LNCaP clone FGC (cell line): ENCODE results near the gene CACNB4.

ENCODE experiments used
- DNase-seq: peaks from one replicate; pipeline ENCODE4 v3.0.0-alpha.2; 2011; ENCODE audit warnings: low read depth
- H3K4me3 ChIP-seq: 2 replicates; pipeline ENCODE4 v1.5.1; 2011; ENCODE audit warnings: mild to moderate bottlenecking, low read depth, low read length, control low read depth
- CTCF ChIP-seq: IDR thresholded peaks from 2 replicates; pipeline ENCODE4 v1.5.1; 2012; ENCODE audit warnings: mild to moderate bottlenecking; ENCODE audit not compliant: control insufficient read depth, insufficient read depth; ENCODE audit errors: extremely low read depth

The CACNB4 gene

GRCh38 chr2:151961558-151961957 is 137.3 kb downstream of the CACNB4 start:
- TF ChIP-seq CTCF, result no peak
- no peak overlapping the region for H3K4me3 ChIP-seq
- no peak for DNase-seq

DNA sequence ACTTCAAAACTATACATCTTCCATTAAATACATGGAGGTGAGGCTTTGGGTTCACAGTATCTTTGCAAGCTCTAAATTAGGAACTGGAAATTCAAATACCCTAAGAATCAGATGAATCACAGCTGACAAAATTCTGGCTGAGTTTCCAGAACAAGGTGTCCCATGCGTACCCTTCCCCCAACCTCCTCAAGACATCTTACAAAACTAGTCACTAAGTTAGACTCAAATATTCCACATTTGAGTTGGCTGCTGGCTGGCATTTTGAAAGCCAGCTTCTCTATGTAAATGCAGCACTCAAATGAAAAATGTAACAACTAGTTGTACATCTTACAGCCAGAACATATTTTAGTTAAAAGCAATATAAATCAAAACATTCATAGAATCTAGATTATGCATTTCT is 139.6 kb downstream of the CACNB4 start:
- no peak for TF ChIP-seq CTCF

GRCh38 chr2:151953467-151953866 is 145.4 kb downstream of the CACNB4 start:
- no peak for DNase-seq
- TF ChIP-seq CTCF, result no peak
- H3K4me3 ChIP-seq, result no peak overlapping the region

More for the DNA sequence above, 139.6 kb downstream of the CACNB4 start:
- no peak for DNase-seq
- H3K4me3 ChIP-seq, result no peak overlapping the region

GRCh38 chr2:151952691-151953456 is 146.0 kb downstream of the CACNB4 start:
- no peak for DNase-seq
- H3K4me3 ChIP-seq, result no peak overlapping the region
- no peak for TF ChIP-seq CTCF

DNA sequence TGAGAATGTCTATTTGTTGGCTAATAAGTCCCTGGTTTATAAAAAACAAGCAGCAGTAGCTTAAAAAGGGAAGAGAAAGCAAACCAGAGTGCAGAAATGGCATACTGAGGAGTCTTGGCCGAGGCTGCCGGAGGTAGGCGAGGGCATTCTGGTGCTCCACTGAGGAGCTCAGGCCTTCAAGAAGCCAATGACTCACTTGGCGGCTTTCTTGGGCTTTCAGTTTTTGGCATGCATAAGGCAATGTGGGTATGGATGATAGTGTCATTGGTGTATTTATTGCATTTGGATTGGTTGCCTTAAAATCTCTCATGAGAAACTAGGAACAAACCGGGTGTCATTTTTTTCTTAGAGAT is 151.1 kb downstream of the CACNB4 start:
- H3K4me3 ChIP-seq, result no peak overlapping the region
- no peak for DNase-seq
- no peak for TF ChIP-seq CTCF

DNA sequence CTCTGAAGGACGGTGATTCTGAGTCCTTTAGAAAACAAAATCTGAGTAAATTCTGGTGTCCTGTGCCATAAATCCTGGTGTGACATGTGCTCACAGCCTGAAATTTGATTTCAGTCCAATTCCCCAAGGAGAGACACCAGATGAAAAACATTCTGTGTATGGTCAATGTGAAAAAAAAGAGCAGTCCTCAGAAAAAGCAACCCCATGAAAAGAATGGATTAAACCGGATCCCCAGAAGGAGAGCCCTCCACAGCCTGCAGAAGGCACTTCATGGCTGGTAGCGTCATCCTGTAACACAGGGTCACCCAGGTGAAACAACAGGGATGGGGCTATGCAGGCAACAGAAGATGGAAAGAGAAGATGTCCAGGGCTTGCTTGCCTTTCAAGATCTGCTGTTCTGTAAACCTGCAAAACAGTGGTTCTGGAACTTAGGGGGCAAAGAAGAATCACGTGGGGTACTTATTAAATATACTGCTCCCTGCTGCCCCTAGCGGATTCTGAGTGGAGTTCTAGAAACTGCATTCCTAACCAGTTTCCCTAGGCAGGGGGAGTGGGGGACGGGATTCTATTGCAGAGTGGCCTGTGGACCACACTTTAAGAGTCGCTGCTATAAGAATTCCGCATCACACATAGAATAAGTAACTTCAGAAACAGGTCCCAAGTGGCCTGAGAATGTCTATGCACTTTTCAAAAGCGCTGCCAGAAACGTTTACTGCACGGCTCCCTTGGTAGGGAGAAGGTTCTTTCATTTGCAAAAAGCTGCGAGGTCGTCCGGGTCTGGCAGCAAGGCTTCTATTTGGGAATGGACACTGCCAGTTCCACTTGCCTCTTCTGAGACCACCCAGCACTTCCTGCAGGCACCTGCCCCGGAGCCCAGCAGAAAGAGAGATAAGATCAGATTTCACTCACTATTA is 151.7 kb downstream of the CACNB4 start:
- TF ChIP-seq CTCF, result peak; percentile 31
- no peak for DNase-seq
- H3K4me3 ChIP-seq, result no peak overlapping the region
